Neural crest cell (in vitro differentiated cells): ENCODE results near the gene PRPF19. TPM values are rescaled to one million over a fixed set of nuclear protein-coding genes. Genes with fewer than 3 reads are reported as not detected.

Experiments used
- DNase-seq: peaks from one replicate; pipeline ENCODE4 v3.0.0; 2021; ENCODE audit warnings: low read depth, mixed read lengths, low spot score
- H3K27ac Mint-ChIP-seq: one replicate; pipeline ENCODE4 v1.8.0; 2021; ENCODE audit warnings: mild to moderate bottlenecking, mixed read lengths; ENCODE audit not compliant: unreplicated experiment
- H3K27me3 Mint-ChIP-seq: 2 replicates; pipeline ENCODE4 v1.8.0; 2021; ENCODE audit warnings: low read depth, mild to moderate bottlenecking, mixed read lengths
- H3K36me3 Mint-ChIP-seq: 2 replicates; pipeline ENCODE4 v1.8.0; 2021; ENCODE audit warnings: low read depth, mild to moderate bottlenecking, mixed read lengths
- H3K4me1 Mint-ChIP-seq: 2 replicates; pipeline ENCODE4 v1.8.0; 2021; ENCODE audit warnings: mixed read lengths
- H3K4me3 Mint-ChIP-seq: one replicate; pipeline ENCODE4 v1.8.0; 2021; ENCODE audit warnings: mild to moderate bottlenecking, mixed read lengths
- H3K9me3 Mint-ChIP-seq: 2 replicates; pipeline ENCODE4 v1.8.0; 2021; ENCODE audit warnings: mixed read lengths
- CTCF ChIP-seq: fragments of 200-600 bp; sonication (generic); conservative IDR thresholded peaks from 2 replicates; pipeline ENCODE4 v1.5.0; 2021; ENCODE audit warnings: antibody characterized with exemption, mild to moderate bottlenecking
- total RNA-seq: library from RNA; stranded (reverse); gene quantifications from 2 replicates; pipeline ENCODE4 v1.2.1, GENCODE V29; 2021

PRPF19 gene
- total RNA-seq, 1 donor from 2014 or later, result 183 TPM

- H3K36me3 Mint-ChIP-seq, result no peaks in the 10 kb centered on the region
- no peak for DNase-seq
- peaks cover 9% of the 10 kb centered on the region for H3K4me1 Mint-ChIP-seq
- H3K4me3 Mint-ChIP-seq, result no peak overlapping the region
- no peak for TF ChIP-seq CTCF
- H3K9me3 Mint-ChIP-seq, result no peaks in the 10 kb centered on the region
- no peak overlapping the region for H3K27ac Mint-ChIP-seq
- no peaks in the 10 kb centered on the region for H3K27me3 Mint-ChIP-seq
Measured at GRCh38 chr11:60854847-60855725, 51.3 kb downstream of the PRPF19 start.

DNA sequence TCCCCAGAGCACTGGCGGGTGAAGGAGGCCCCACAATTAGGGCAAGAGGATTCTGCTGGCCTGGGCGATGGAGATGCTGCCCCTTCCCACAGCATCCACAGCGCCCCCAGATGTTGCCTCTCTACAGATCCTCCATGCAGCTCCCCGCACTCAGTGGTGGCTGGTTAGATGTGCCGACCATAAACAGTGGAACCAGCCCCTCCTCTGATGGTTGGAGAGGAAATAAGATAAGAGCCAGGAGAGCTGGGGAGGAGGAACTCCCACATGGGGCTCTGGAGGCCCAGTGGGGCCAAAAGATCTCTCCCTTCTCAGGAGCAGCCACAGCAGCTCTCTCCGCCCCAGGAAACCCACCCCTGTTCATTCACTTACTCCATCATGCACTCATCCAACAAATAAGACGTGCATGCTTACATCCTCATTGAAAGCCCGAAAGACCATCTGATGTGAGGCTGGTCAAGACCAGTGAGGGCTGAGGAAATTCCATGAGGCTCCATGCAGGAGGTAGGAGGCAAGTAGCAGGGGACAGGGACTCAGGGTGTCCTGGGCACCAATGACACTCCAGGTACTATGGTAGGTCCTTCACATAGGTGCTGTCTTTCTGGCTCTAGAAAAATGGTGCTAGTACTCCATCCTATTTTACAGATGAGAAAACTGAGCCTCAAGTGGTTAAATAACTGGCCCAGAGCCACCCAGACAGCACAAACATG lies 52.1 kb downstream of the PRPF19 start:
- no peak overlapping the region for H3K27ac Mint-ChIP-seq

DNA sequence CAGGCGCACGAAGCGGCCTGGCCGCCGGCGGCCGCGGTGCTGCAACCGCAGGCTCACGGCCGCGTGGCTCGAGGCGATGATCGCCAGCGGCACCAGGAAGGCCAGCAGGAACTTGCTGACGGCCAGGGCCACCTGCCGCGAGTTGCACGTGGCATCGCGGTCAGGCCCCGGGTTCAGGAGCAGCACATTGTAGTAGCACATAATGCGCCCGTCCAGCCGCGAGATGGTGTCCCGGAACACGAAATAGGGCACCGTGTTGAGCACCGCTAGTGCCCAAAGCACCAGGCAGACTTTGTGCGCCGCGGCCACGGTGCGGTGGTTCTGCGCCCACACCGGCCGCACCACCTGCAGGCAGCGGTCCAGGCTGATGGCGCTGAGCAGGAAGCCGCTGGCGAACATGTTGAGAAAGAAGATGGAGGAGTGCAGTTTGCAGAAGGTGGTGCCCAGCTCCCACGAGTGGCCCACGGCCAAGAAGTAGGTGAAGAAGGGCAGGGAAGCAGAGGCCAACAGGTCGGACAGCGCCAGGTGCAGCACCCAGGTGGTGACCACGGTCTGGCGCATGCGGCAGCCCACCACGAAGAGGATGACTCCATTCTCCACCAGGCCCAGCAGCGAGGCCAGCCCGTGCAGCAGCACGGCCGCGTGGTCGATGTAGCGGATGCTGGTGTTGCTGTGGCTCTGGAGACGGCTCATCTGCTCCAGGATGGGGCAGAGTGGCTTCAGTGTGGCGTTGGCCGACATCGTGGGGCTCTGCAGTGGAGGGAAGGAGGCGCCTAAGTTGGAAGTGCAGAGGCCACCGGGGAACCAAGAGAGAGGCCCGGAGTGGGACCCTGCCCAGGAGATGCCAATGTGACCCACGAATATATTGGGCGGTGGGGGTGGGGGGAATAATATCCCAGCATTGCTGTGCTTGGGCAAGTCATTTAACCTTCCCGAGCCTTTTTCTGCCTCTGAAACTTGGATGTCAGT lies 53.1 kb downstream of the PRPF19 start:
- Mint-ChIP-seq H3K27me3 (no peaks in the 10 kb centered on the region), H3K36me3 (no peaks in the 10 kb centered on the region), H3K4me3 (no peak overlapping the region), H3K4me1 (no peaks in the 10 kb centered on the region), H3K27ac (no peak overlapping the region), H3K9me3 (no peaks in the 10 kb centered on the region)
- DNase-seq, result no peak
- no peak for TF ChIP-seq CTCF

More for the DNA sequence above, 52.1 kb downstream of the PRPF19 start:
- no peaks in the 10 kb centered on the region for H3K9me3 Mint-ChIP-seq
- H3K36me3 Mint-ChIP-seq, result no peaks in the 10 kb centered on the region
- H3K4me1 Mint-ChIP-seq, result peaks cover 4% of the 10 kb centered on the region
- no peaks in the 10 kb centered on the region for H3K27me3 Mint-ChIP-seq
- DNase-seq, result no peak
- no peak for TF ChIP-seq CTCF
- no peak overlapping the region for H3K4me3 Mint-ChIP-seq

GRCh38 chr11:60852117-60852981 lies 54.0 kb downstream of the PRPF19 start:
- Mint-ChIP-seq H3K4me3 (no peak overlapping the region), H3K9me3 (no peaks in the 10 kb centered on the region), H3K4me1 (no peaks in the 10 kb centered on the region), H3K27ac (no peak overlapping the region), H3K27me3 (no peaks in the 10 kb centered on the region), H3K36me3 (no peaks in the 10 kb centered on the region)
- no peak for DNase-seq
- TF ChIP-seq CTCF, result no peak
